Measurements from ENCODE around the gene DPY30. TPM values are rescaled to one million over a fixed set of nuclear protein-coding genes. Genes with fewer than 3 reads are reported as not detected.
"Not testable (repeated sequence)": the region's sequence is repeated elsewhere in the genome, so short reads cannot be mapped to it uniquely, and the experiment has no call there.

The DPY30 gene
- total RNA-seq, 2 donors from 2014 or later = 24.7 to 43.3 TPM

- DNase-seq (no peak), ATAC-seq (no peak)
- TF ChIP-seq POLR2A (IDR thresholded peaks at IDR 0.05) = no peak
- TF ChIP-seq, protein P1, sequence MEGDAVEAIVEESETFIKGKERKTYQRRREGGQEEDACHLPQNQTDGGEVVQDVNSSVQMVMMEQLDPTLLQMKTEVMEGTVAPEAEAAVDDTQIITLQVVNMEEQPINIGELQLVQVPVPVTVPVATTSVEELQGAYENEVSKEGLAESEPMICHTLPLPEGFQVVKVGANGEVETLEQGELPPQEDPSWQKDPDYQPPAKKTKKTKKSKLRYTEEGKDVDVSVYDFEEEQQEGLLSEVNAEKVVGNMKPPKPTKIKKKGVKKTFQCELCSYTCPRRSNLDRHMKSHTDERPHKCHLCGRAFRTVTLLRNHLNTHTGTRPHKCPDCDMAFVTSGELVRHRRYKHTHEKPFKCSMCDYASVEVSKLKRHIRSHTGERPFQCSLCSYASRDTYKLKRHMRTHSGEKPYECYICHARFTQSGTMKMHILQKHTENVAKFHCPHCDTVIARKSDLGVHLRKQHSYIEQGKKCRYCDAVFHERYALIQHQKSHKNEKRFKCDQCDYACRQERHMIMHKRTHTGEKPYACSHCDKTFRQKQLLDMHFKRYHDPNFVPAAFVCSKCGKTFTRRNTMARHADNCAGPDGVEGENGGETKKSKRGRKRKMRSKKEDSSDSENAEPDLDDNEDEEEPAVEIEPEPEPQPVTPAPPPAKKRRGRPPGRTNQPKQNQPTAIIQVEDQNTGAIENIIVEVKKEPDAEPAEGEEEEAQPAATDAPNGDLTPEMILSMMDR (IDR thresholded peaks at IDR 0.05) = no peak
- Histone ChIP-seq H3K27ac (no peak overlapping the region), H3K4me3 (no peak overlapping the region), H3K4me1 (no peaks in the 10 kb centered on the region), H3K9me3 (no peaks in the 10 kb centered on the region), H3K27me3 (no peaks in the 10 kb centered on the region), H3K36me3 (replicated peaks in 1 of 2; ENCODE audit: insufficient read depth in 1 of 2, low read depth in 2 of 2) (no peaks in the 10 kb centered on the region)
- intact Hi-C loops (cut with DNase I) = no loop called here
- 92% methylated on average over 2 of the region's 2 CpGs for WGBS, 2 donors
Observed at GRCh38 chr2:32058130-32058529, 18.5 kb upstream of the DPY30 start.

DNA sequence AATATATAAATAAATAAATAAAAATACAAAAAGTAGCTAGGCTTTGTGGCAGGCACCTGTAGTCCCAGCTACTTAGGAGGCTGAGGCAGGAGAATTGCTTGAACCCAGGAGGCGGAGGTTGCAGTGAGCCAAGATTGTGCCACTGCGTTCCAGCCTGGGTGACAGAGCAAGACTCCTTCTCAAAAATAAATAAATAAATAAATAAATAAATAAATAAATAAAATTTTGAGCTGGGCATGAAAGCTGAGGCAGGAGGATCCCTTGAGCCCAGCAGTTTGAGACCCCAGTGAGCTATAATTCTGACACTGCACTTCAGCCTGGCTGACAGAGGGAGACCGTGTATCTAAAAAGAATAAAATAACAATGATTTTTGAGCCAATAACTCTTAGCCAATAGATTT, 15.0 kb upstream of the DPY30 start:
- DNase-seq; H3K27me3 ChIP-seq; H3K27ac ChIP-seq; ATAC-seq; intact Hi-C loops (cut with DNase I); H3K9me3 ChIP-seq; H3K4me3 ChIP-seq; H3K4me1 ChIP-seq; H3K36me3 ChIP-seq (replicated peaks in 1 of 2; ENCODE audit: insufficient read depth in 1 of 2, low read depth in 2 of 2): not testable (repeated sequence)
- 68 to 71% methylated on average over 3 of the region's 3 CpGs for WGBS, 2 donors

- intact Hi-C loops (cut with DNase I) = no loop called here
- WGBS, 2 donors = 89 to 93% methylated on average over 10 to 11 of the region's 11 CpGs
- Histone ChIP-seq H3K4me3 (no peak overlapping the region), H3K27me3 (no peaks in the 10 kb centered on the region), H3K9me3 (no peaks in the 10 kb centered on the region), H3K27ac (no peak overlapping the region), H3K36me3 (replicated peaks in 1 of 2; ENCODE audit: insufficient read depth in 1 of 2, low read depth in 2 of 2) (no peaks in the 10 kb centered on the region), H3K4me1 (no peaks in the 10 kb centered on the region)
- no peak for DNase-seq
- TF ChIP-seq, protein P1 (IDR thresholded peaks at IDR 0.05) = no peak
- no peak for TF ChIP-seq POLR2A (IDR thresholded peaks at IDR 0.05)
- ATAC-seq = no peak
Observed at GRCh38 chr2:32051836-32052439, 12.3 kb upstream of the DPY30 start.

GRCh38 chr2:32043561-32043960, 4.0 kb upstream of the DPY30 start:
- WGBS, 2 donors = 64 to 69% methylated on average over 7 of the region's 7 CpGs
- Histone ChIP-seq H3K27ac (no peak overlapping the region), H3K27me3 (no peaks in the 10 kb centered on the region), H3K4me3 (no peak overlapping the region), H3K4me1 (peaks cover 12% of the 10 kb centered on the region), H3K36me3 (replicated peaks in 1 of 2; ENCODE audit: insufficient read depth in 1 of 2, low read depth in 2 of 2) (no peaks in the 10 kb centered on the region), H3K9me3 (no peaks in the 10 kb centered on the region)
- DNase-seq (no peak), ATAC-seq (no peak)
- intact Hi-C loops (cut with DNase I) = no loop called here
- TF ChIP-seq POLR2A (IDR thresholded peaks at IDR 0.05) = no peak
- TF ChIP-seq, protein P1 (IDR thresholded peaks at IDR 0.05) = no peak

DNA sequence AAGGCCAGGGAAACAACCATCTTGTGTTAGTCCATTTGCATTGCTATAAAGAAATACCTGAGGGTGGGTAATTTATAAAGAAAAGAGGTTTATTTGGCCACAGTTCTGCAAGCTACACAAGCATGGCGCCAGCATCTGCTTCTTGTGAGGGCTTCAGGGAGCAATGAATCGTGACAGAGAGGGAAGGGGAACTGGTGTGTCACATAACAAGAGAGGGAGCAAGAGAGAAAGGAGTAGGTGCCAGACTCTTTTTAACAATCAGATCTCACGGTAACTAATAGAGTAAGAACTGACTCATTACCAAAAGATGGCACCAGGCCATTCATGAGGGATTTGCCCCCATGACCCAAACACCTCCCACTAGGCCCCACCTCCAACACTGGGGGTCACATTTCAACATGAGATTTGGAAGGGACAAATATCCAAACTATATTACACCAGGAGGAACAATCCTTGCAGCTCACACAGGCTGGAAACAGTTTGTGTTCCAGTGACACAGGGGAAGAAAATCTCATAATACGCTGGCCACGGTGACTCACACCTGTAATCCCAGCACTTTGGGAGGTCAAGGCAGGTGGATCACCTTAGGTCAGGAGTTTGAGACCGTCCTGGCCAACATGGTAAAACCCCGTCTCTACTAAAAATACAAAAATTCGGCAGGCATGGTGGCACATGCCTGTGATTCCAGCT, 5.3 kb downstream of the DPY30 start:
- H3K4me3 ChIP-seq; H3K36me3 ChIP-seq (replicated peaks in 1 of 2; ENCODE audit: insufficient read depth in 1 of 2, low read depth in 2 of 2); H3K27me3 ChIP-seq; DNase-seq; H3K9me3 ChIP-seq; ATAC-seq; intact Hi-C loops (cut with DNase I); H3K4me1 ChIP-seq; H3K27ac ChIP-seq: not testable (repeated sequence)
- 87 to 91% methylated on average over 8 of the region's 8 CpGs for WGBS, 2 donors

DNA sequence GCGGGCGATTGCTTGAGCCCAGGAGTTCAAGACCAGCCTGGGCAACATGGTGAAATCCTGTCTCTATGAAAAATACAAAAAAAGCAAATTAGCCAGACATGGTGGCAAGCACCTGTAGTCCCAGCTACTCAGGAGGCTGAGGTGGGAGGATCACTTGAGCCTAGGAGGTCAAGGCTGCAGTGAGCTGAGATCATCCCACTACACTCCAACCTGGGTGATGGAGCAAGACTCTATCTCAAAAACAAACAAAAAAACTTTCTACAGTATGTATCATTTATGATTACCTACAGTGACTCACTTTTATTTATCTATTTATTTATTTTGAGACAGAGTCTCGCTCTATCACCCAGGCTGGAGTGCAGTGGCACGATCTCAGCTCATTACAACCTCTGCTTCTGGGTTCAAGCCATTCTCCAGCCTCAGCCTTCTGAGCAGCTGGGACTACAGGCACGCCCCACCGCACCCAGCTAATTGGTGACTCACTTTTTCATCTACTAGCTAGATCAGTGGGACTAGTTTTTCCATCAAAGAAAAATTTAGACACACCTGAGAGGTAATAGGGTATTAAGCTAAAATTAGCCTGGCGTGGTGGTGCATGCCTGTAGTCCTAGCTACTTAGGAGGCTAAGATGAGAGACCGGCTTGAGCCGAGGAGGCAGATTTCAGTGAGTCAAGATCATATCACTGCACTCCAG, 20.7 kb downstream of the DPY30 start:
- H3K4me1 ChIP-seq; H3K27me3 ChIP-seq; H3K4me3 ChIP-seq; intact Hi-C loops (cut with DNase I); H3K36me3 ChIP-seq (replicated peaks in 1 of 2; ENCODE audit: insufficient read depth in 1 of 2, low read depth in 2 of 2); H3K9me3 ChIP-seq; DNase-seq; ATAC-seq; H3K27ac ChIP-seq: not testable (repeated sequence)
- 96 to 99% methylated on average over 9 of the region's 9 CpGs for WGBS, 2 donors

All from body of pancreas (tissue), 4 donors.